ENCODE data around the gene DOC2A.

DOC2A gene

GRCh38 chr16:29978564-29979270, 32.1 kb downstream of the DOC2A start:
- DNase-seq (ENCODE audit: low read depth) = no peak
- H3K4me3 ChIP-seq (ENCODE audit: low read length) = no peak overlapping the region
- no peak for TF ChIP-seq CTCF (conservative IDR thresholded peaks at IDR 0.05; ENCODE audit: low read length)

GRCh38 chr16:29978081-29978480, 32.7 kb downstream of the DOC2A start:
- no peak overlapping the region for H3K4me3 ChIP-seq (ENCODE audit: low read length)
- DNase-seq (ENCODE audit: low read depth) = no peak
- TF ChIP-seq CTCF (conservative IDR thresholded peaks at IDR 0.05; ENCODE audit: low read length) = no peak

GRCh38 chr16:29977063-29977825, 33.6 kb downstream of the DOC2A start:
- TF ChIP-seq CTCF (conservative IDR thresholded peaks at IDR 0.05; ENCODE audit: low read length) = no peak
- no peak for DNase-seq (ENCODE audit: low read depth)
- no peak overlapping the region for H3K4me3 ChIP-seq (ENCODE audit: low read length)

- no peak for TF ChIP-seq CTCF (conservative IDR thresholded peaks at IDR 0.05; ENCODE audit: low read length)
- peak overlapping the region; percentile 92 for H3K4me3 ChIP-seq (ENCODE audit: low read length)
- DNase-seq (ENCODE audit: low read depth) = no peak
These were observed 34.9 kb downstream of the DOC2A start for GRCh38 chr16:29975811-29976511.

GRCh38 chr16:29975134-29975538, 35.7 kb downstream of the DOC2A start:
- DNase-seq (ENCODE audit: low read depth) = no peak
- H3K4me3 ChIP-seq (ENCODE audit: low read length) = peak overlapping the region; percentile 92
- no peak for TF ChIP-seq CTCF (conservative IDR thresholded peaks at IDR 0.05; ENCODE audit: low read length)

- TF ChIP-seq CTCF (conservative IDR thresholded peaks at IDR 0.05; ENCODE audit: low read length) = no peak
- no peak for DNase-seq (ENCODE audit: low read depth)
These were observed 36.3 kb downstream of the DOC2A start for GRCh38 chr16:29974291-29975133.

More at GRCh38 chr16:29974291-29975133, 36.3 kb downstream of the DOC2A start:
- H3K4me3 ChIP-seq (ENCODE audit: low read length) = peak overlapping the region; percentile 92

Measured in AG10803 (cell line).